ENCODE data around the gene PAPSS2.

DNA sequence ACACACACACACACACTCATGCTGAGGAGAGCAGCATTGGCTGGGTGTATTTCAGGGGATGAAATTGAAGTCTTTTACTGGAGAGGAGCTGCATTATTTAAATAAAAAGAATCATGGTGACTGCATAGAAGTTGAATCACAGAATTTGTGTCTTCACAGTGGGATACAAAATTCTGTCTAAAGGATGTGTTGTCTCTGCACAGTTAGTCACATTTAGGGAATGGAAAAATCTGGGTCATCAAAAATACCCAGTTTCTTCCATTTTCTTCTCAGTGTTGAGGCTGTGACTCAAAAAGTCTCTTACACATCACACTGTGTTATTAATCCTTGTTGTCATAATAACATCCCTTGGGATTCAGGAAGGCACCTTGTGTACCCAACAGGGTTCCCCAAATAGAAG, 10.9 kb downstream of the PAPSS2 start:
- TF ChIP-seq, protein P1, sequence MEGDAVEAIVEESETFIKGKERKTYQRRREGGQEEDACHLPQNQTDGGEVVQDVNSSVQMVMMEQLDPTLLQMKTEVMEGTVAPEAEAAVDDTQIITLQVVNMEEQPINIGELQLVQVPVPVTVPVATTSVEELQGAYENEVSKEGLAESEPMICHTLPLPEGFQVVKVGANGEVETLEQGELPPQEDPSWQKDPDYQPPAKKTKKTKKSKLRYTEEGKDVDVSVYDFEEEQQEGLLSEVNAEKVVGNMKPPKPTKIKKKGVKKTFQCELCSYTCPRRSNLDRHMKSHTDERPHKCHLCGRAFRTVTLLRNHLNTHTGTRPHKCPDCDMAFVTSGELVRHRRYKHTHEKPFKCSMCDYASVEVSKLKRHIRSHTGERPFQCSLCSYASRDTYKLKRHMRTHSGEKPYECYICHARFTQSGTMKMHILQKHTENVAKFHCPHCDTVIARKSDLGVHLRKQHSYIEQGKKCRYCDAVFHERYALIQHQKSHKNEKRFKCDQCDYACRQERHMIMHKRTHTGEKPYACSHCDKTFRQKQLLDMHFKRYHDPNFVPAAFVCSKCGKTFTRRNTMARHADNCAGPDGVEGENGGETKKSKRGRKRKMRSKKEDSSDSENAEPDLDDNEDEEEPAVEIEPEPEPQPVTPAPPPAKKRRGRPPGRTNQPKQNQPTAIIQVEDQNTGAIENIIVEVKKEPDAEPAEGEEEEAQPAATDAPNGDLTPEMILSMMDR (IDR thresholded peaks at IDR 0.05): no peak
- no peak for TF ChIP-seq POLR2AphosphoS5 (IDR thresholded peaks at IDR 0.05)
- TF ChIP-seq POLR2A (IDR thresholded peaks at IDR 0.05): no peak
- TF ChIP-seq EP300 (IDR thresholded peaks at IDR 0.05): no peak

All from sigmoid colon (tissue), 4 donors.